NCI-H1092 treated with DMSO at 0.1 percent for 48 hours (cell line): ENCODE measurements around the gene VPS9D1.

Source experiments
- DNase-seq: peaks from one replicate; lab custom pipeline; 2025; lab: John Stamatoyannopoulos, UW

The VPS9D1 gene, protein sequence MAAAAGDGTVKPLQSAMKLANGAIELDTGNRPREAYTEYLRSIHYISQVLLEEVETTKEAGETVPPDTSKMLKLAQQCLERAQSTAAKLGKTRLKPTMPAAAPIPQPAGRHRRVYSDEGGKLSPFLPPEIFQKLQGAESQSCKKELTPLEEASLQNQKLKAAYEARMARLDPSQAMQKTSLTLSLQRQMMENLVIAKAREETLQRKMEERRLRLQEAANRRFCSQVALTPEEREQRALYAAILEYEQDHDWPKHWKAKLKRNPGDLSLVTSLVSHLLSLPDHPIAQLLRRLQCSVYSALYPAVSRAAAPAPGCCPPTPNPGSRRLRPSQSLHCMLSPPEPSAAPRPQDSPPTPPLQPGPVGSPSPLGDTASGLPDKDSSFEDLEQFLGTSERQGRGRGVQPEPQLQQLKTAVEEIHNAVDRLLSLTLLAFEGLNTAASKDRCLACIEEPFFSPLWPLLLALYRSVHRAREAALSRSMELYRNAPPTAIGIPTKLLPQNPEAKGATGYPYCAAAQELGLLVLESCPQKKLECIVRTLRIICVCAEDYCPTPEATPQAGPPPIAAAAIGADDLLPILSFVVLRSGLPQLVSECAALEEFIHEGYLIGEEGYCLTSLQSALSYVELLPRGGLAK

DNA sequence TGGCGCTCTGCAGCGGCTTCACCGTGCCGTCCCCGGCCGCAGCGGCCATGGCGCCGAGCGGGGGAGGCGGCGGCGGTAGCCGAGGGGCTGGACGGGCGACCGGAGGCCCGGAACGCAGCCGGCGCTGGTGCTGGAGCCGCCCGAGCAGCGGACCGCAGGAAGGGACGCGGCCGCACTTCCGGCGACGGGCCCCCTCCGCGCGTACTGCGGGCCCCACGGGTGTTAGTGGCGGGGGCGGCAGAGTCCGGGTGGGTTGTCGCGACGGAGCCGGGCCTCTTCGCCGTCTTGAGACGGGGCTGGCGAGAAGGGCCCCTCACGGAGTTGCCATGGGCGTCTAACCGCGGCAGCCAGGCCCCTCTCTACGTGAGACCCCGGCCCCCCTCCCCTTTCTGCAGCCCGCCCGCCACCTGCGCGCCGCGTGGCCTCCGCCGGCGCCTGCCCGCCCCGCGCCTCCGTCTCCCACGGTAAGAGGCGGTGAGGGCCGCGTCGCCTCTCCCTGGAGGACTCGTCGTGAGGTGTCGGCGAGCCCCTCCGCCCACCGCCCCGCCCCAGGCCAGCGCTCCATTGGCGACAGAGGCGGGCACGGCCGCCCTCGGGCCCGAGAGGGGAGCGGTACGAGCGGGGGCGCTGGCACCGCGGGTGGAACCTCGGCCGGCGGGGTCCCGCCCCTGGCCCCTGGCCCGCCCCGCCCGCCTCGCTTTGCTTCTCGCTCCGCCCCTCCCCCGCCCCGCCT lies at the start of gene VPS9D1, which contains the start of gene ZNF276:
VPS9D1 (minus strand) TSS at position 86 of the 733 bp plus-strand sequence; CDS start at position 49, 37 bp downstream.
ZNF276 (plus strand) TSS at position 725 of the 733 bp plus-strand sequence. CDS start 104 bp downstream, outside the sequence.
- DNase-seq = peak; percentile 77

DNA sequence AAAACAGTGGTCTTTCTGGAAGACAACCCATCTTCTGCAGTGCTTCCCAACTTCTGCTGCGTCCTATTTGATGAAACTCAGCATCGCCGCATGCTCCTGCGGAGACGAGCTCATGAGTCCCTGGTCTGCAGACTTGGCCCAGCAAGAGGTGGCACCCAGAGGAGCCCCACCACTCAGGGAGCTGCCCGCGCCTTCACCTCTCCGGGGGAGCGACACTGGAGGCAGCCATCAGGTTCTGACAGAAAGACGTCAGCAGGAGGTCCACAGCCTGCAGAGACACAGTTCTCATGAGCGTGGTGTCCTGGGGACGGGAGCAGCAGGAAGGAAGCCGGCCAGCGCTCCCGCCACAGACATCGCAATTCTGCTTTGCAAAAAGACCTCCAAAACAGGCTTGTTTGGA lies 49.7 kb upstream of the VPS9D1 start:
- DNase-seq = no peak

DNA sequence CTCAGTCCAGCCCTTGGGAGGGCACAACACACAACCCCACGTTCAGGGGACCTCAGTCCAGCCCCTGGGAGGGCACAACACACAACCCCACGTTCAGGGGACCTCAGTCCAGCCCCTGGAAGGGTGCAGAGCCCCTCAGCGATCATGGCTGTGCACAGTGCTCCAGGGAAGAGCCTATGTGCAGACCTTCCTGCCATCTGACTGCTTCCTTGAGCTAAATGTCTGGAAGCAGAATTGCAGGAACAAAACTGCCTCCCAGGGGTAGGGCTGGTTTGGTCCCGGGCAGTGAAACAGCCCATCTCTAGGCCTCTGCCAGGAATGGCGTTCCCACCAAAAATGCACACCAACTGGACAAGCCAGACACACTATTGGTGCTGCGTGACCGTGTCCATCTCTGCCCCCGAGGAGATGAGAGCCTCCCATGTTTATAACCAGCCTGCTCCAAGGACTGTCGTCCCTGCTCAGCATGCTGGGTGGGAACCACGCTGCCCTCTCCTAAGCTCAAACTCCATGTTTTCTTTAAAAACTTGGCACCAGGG lies 44.7 kb upstream of the VPS9D1 start:
- no peak for DNase-seq

DNA sequence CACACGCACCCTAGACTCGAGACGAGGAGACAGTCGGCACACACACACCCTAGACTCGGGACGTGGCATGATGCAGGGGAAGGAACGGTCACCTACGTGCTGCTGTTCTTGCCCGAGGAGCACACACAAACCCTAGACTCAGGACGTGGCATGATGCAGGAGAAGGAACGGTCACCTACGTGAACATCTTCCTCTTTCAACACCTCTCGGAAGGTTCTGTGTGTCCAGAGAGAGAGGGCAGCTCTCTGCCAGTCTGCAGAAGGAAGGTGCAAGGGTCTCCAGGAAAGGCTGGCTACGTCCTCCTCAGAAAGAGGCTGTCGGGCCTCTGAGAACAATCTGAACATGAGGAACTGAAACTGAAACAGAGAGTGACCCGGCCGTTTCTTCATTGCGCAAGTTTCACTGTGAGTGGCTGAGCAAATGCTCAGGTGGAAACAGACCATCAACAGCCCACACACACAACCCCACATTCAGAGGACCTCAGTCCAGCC lies 44.1 kb upstream of the VPS9D1 start:
- no peak for DNase-seq

DNA sequence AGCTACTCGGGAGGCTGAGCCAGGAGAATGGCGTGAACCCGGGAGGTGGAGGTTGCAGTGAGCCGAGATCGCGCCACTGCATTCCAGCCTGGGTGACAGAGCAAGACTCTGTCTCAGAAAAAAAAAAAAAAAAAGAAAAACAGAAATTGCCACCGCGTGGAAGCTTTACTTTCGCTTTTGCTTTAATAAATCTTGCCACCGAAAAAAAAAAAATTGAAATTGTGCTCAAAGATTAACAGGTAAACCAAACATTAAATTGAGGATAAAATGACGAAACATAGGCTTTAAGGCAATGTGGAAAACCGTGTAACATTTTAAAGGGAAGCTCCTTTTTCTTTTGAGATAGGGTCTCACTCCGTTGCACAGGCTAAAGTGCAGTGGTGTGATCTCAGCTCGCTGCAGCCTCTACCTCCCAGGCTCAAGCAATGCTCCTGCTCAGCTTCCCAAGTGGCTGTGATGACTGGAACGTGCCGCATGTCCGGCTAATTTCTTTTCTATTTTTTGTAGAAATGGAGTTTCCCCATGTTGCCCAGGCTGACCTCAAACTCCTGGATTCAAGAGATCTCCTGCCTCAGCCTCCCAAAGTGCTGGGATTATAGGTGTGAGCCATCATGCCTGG lies 40.7 kb upstream of the VPS9D1 start:
- DNase-seq = no peak

DNA sequence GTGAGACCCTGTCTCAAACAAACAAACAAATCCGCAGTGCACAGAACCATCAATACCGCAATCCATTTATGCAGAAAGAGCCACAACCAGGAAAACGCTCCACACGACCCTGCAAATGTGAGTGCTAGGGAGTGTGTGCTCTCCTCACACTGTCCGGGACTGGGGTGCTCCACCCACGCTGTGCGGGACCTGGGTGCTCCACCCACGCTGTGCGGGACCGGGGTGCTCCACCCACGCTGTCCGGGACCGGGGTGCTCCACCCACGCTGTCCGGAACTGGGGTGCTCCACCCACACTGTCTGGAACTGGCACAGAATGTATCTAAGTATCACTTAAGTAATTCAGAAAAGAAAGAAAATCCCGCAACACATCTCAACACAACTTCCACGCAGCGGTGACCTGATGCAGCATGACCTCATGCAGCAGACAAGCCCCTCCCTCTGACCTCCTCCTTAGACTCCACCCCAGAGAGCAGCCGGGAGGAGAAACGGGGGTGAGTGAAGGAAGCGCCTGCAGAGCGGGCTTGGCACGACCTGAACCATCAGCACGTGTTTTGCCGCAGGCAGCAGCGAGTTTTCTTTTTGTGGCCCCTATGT lies 39.1 kb upstream of the VPS9D1 start:
- no peak for DNase-seq

DNA sequence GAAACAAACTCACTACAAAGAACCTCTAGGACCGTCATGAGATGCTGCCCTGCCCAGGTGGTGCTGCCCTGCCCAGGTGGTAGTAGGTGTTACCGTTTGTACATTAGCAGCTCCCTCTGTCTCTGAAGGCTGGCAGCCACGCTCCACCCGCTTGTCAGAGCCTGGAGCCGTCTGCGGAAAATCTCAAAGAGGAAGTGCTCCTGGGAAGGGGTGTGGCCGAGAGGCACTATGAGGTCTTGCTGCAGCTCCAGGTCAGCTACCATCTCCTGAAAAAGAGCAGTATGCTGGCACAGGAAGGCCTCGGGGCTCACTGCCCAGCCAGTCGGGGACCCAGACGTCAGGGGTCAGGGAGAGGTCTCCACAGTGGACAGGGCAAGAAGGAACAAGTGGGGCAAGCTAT lies 28.9 kb upstream of the VPS9D1 start:
- no peak for DNase-seq

DNA sequence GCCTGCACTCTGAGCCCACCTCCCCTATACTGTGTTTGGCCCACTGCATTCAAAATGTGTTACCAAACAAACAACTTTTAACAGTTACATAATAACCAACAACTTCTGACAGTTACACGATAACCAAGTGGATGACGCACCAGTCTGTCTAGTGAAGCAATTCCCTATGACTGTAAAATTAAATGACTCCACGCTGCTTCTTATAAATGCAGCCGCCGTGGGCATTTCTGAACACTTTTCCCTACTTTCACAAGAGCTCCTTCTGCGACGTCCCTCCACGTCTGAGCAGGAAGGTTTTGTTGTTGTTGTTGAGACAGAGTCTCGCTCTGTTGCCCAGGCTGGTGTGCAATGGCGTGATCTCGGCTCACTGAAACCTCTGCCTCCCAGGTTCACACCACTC lies 28.2 kb upstream of the VPS9D1 start:
- DNase-seq = no peak

DNA sequence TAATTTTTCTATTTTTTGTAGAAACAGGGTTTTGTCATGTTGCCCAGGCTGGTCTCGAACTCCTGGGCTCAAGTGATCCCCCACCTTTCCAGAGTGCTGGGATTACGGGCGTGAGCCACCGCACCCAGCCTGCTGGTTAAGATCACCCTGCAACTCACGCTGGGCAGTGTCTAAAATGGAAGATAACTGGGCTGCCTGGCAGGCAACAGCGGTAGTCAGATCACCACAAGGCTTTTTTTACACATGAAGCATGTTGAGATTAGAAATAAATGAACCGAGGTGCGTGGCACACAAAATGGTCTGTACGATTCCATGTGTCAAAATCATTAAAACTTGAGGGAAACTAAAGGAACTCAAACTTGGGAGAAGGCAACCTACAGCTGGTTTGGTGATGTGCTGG lies 27.4 kb upstream of the VPS9D1 start:
- no peak for DNase-seq

DNA sequence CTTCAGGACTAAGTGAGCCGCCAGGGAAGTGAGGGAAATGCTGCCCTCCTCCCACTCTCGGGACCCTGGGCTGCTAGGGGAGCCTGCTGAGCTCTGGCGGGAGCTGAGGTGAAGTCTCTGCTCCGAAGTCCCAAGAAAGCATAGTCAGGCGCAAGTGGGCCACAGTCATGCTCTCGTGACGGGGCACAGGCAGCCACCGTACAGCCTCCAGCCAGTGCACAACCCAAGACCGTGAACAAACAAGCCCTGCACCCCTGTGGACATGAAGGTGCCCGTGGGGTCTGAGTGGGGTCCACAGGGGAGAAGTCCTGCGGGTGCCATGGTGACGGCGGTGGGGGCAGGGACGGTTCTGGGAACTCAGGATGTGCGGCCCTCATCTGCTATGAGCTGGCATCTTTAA lies 25.3 kb upstream of the VPS9D1 start:
- no peak for DNase-seq

DNA sequence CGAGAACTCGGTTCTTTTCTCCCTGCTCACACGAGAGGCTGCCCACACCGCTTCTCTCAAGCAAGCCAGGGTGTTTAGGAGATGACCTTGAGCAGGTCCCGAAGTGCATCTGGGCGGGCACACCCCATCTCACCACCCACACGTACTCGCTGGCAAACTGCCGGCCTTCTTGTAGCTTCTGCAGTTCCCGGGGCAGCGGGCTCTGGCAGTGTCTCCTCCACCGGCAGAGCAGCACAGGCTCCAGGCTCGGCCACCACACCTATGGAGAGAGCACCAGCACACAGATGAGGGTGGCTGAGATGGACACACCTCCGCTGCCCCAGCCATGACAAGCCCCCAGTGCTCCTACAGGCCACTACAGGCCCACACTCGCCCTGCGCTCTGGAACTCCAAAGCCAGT lies 24.1 kb upstream of the VPS9D1 start:
- DNase-seq = no peak

DNA sequence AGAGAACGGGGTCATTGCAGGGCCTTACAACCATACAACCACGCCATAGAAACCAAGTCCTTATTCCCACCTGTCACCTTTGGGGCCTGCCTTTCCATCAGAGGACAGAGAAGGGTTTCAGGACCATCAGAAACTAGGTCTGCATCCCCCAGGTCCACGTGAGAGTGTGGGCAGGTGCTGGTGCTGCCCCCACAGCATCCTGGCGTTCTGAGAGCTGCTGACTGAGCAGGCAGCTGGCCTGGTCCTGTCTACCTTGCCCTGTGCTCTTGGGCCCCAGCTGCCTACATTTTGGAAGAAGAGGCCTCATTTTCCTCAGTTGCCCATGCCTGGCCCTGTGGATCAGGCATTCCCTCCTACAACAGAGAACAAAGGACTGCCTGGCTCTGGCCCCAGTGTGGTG lies 22.2 kb upstream of the VPS9D1 start:
- DNase-seq = no peak

DNA sequence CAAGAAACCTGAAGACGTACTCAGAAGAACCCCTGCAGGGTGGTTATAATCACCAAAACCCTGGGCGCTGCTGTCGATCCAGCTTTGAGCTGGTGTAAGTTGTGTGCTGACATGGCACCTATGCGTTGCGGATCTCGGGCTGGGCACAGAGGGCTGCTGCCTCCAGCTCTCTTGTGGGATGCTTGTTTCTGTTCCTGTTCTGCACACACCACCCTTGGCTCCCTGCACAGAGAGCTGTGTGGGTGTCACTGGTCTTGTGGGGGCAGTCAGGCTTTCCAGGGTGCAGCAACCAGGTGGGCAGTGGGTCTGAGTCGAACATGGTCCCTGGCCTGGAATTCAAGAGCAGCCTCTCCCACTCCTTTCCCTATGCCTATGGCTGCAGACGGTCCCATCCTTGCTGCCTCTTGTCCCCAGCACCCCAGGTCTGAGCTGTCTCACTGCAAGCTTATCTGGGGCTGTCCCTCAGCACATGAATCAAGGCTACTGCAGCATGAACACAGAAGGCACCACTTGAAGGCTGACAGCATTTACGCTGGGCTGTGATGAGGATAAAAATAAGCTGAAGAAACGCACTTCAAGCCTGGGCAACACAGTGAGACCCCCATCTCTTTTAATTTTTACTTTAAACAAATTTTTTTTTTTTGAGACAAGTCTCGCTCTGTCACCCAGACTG lies 20.8 kb upstream of the VPS9D1 start:
- no peak for DNase-seq

DNA sequence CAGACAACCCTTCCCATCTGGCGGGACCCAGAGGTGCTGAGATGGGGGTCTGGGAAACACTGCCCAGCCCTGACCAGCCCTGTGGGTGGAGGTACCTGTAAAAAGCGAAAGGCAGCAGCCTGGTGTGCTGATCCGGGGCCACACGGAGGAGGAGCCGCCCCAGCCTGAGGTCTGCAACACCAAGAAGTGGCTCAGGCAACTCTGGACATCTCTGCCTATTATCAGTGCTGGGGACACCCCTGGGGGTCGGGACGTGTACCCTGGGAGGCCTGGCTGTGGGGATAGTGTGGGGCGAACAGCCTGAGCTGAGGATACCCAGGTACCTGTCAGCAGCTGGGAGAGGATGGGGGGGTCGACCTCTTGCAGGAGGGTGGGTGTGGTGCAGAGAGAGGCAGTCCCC lies 18.7 kb upstream of the VPS9D1 start:
- DNase-seq = no peak

DNA sequence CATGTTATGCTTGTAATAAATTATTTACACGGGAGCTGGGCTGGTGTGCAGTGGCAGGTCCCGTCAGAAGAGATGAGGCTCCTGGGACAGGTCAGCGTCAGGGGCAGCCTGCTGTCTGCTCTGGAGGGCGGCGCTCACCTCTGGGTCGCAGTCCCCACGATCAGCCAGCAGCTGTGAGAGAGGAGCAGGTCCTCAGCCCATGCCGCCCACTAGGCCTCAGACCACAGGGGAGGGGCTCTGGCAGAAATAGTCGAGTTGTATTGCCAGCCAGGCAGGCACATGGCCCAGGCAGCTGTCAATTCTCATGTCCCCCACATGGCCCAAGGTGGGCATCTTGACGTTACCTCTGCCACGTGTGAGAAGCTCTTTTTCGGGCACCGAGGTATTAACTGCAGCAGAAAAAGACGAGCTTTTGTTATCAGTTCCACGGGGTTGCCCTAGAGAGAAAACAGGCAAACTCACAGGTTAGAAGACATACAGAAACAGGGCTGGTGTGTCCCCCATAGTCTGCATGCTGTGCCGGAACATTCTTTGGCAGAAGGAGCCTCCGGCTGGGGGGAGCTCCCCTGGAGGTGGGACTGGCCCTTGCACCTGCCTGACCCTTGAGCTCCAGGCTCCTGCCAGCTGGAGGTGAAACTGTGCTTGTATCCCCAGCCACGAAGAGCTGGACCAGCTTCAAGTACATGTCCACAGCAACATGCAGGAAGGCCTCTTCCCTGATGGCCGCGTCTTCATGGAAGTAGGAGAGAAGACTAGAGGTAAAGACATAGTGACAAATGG lies 18.0 kb upstream of the VPS9D1 start:
- DNase-seq = no peak

DNA sequence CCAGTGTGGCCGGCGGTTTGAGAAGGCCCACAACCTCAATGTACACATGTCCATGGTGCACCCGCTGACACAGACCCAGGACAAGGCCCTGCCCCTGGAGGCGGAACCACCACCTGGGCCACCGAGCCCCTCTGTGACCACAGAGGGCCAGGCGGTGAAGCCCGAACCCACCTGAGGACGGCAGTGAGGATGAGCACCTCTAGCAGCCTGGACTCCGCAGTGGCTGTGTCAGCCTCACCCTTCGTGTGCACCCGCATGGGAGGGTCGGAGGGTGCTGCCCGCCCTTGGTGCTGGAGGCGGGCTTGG lies 17.3 kb upstream of the VPS9D1 start:
- DNase-seq = no peak

DNA sequence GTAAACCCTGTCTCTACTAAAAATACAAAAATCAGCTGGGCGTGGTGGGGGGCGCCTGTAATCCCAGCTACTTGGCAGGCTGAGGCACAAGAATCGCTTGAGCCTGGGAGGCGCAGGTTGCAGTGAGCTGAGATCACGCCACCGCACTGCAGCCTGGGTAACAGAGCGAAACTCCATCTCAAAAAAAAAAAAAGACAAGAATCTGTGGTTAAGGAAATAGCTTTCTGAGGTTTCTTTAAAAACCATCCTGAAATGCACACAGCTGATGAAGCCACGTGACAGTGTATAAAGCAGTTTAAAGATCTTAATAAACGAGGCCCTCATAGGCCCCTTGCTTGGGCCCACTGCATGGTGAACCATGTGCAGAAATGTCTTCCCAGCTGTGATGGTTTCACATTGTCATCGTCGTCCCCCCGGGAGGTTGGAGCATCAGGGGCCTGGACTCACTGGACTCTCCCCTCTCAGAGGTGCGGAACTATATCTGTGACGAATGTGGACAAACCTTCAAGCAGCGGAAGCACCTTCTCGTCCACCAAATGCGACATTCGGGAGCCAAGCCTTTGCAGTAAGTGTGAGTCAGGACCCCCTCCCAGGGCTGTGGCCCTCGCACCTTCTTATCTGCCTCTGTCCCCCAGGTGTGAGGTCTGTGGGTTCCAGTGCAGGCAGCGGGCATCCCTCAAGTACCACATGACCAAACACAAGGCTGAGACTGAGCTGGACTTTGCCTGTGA lies 16.8 kb upstream of the VPS9D1 start:
- DNase-seq = no peak

DNA sequence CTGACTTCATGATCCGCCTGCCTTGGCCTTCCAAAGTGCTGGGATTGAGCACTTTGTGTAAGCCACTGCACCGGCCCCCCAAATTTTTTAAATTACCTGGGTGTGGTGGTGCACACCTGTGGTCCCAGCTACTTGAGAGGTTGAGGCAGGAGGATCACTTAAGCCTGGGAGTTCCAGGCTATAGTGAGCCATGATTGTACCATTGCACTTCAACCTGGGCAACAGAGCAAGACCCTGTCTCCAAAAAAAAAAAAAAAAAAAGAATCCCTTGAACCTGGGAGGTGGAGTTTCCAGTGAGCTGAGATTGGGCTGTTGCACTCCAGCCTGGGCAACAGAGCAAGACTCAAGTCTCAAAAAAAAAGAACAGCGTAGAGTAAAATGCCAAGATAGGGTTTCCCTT lies 15.9 kb upstream of the VPS9D1 start:
- no peak for DNase-seq

DNA sequence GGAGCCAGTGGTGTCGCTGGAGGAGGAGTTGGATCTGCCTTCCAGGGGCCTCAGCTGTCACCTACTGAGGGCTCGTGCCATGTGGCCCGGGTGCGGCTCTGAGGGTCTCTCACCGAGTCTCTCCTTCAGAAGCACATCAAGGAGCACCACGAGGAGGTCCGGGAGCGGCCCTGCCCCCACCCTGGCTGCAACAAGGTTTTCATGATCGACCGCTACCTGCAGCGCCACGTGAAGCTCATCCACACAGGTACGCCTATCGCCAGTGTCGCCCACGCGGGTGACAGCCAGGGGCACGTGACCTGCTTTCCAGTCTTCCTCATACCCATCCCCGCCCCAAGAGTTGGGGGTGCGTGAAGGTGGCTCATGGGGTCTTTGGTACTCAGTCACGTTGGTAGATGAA lies 13.1 kb upstream of the VPS9D1 start:
- DNase-seq = no peak

DNA sequence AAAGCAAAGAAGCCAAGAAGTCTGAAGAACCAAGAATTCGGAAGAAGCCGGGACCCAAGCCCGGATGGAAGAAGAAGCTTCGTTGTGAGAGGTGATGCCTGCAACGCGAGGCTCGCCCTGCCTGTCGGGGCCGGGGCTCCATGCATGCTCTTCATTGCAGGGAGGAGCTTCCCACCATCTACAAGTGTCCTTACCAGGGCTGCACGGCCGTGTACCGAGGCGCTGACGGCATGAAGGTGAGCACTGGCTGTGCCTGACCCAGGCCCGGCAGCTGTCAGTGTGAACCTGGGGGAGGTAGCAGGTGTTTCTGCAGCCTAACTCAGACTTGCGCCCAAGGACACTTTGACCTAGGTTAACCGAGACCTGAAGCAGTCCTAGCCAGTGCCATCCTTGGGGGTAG lies 12.6 kb upstream of the VPS9D1 start:
- no peak for DNase-seq
